GM21390 (cell line): Measurements from ENCODE around the gene SNURF.
"Not testable (repeated sequence)": the region's sequence is repeated elsewhere in the genome, so short reads cannot be mapped to it uniquely, and the experiment has no call there.

ENCODE experiments used
- ATAC-seq: cut with Tn5 transposase; IDR thresholded peaks from one replicate; pipeline ENCODE4 v1.9.1; 2021; ENCODE audit not compliant: unreplicated experiment

SNURF gene

GRCh38 chr15:24966364-24967103 is 11.7 kb downstream of the SNURF start:
- ATAC-seq, result no peak

GRCh38 chr15:24971052-24971451 is 16.3 kb downstream of the SNURF start:
- ATAC-seq, result no peak

- no peak for ATAC-seq
Measured at GRCh38 chr15:24971772-24972171, 17.0 kb downstream of the SNURF start.

GRCh38 chr15:24972707-24973106 is 17.9 kb downstream of the SNURF start:
- not testable (repeated sequence) for ATAC-seq

- no peak for ATAC-seq
Measured at GRCh38 chr15:24976932-24977331, 22.1 kb downstream of the SNURF start.

- no peak for ATAC-seq
Measured at GRCh38 chr15:24977686-24978085, 22.9 kb downstream of the SNURF start.

GRCh38 chr15:24985224-24985623 is 30.4 kb downstream of the SNURF start:
- ATAC-seq, result no peak

GRCh38 chr15:24986653-24987052 is 31.9 kb downstream of the SNURF start:
- ATAC-seq, result no peak
